Measurements from ENCODE around the gene HOXA2.

DNA sequence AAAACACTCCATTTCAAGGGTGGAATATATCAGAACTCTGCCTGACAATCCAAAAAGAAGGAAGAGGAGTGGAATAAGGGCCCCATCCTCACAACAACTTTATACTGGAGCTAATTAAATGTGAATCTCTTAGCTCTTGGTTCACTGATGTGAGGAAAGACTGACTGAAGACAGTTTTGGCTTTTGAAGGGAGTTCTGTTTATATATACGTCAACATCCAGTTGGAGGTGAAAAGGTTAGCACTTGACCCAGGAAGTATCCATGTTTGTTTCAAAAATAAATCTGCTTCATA, 9.7 kb downstream of the HOXA2 start:
- TF ChIP-seq, protein P1, sequence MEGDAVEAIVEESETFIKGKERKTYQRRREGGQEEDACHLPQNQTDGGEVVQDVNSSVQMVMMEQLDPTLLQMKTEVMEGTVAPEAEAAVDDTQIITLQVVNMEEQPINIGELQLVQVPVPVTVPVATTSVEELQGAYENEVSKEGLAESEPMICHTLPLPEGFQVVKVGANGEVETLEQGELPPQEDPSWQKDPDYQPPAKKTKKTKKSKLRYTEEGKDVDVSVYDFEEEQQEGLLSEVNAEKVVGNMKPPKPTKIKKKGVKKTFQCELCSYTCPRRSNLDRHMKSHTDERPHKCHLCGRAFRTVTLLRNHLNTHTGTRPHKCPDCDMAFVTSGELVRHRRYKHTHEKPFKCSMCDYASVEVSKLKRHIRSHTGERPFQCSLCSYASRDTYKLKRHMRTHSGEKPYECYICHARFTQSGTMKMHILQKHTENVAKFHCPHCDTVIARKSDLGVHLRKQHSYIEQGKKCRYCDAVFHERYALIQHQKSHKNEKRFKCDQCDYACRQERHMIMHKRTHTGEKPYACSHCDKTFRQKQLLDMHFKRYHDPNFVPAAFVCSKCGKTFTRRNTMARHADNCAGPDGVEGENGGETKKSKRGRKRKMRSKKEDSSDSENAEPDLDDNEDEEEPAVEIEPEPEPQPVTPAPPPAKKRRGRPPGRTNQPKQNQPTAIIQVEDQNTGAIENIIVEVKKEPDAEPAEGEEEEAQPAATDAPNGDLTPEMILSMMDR (IDR thresholded peaks at IDR 0.05; ENCODE audit: insufficient read depth, low read length, poor library complexity, severe bottlenecking), result no peak
- no peak for TF ChIP-seq EZH2phosphoT487 (conservative IDR thresholded peaks at IDR 0.05; ENCODE audit: low read length)

All from SU-DHL-6 (cell line).